Stomach (tissue), 4 donors: ENCODE measurements around the gene TMCC1.

Experiments
- EP300 ChIP-seq: sonication (generic); formaldehyde crosslinking; IDR thresholded peaks from one replicate; pipeline ENCODE4 v1.6.1; 2017; ENCODE audit warnings: antibody characterized with exemption
- POLR2A ChIP-seq, 4 donors: fragments of 450-650 bp; IDR thresholded peaks; one replicate each; pipeline ENCODE4 v1.6.1; 2016; ENCODE audit warnings: antibody characterized with exemption in 4 of 4, control low read depth in 2 of 4, mild to moderate bottlenecking in 1 of 4, moderate library complexity in 1 of 4
- POLR2AphosphoS5 ChIP-seq, 3 donors: sonication (generic); formaldehyde crosslinking; IDR thresholded peaks; one replicate each; pipeline ENCODE4 v1.6.1; 2016; ENCODE audit warnings: antibody characterized with exemption in 3 of 3

DNA sequence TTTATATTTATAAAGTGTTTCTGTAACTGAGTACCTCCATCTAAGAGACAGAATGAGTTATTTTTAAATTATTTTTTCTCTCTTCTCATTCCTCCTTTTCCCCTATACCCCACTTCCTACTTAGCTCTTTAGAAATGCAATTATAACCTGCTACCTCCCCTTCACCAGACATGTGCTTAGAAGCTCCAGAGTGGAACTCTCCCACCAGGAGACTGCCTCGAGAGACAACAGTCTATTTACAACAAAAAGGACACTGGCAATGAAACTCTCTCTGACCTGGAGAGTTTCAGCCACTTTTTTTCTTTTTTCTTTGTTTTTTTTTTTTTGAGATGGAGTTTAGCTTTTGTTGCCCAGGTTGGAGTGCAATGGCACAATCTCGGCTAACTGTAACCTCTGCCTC, 177.7 kb downstream of the TMCC1 start:
- TF ChIP-seq POLR2AphosphoS5 (IDR thresholded peaks at IDR 0.05) (no peak), EP300 (no peak), POLR2A (IDR thresholded peaks at IDR 0.05) (no peak)
